ENCODE data around the gene COBL.

GRCh38 chr7:51228386-51228958, 88.1 kb downstream of the COBL start:
- no peak for TF ChIP-seq EP300 (IDR thresholded peaks at IDR 0.05; ENCODE audit: borderline replicate concordance in 1 of 2, low read depth in 2 of 2, low read length in 2 of 2)
- no peak for TF ChIP-seq CTCF (IDR thresholded peaks at IDR 0.05; ENCODE audit: control extremely low read depth in 1 of 3, insufficient read depth in 1 of 3, low read depth in 1 of 3, low read length in 3 of 3)
- no peak for TF ChIP-seq CEBPB (IDR thresholded peaks at IDR 0.05; ENCODE audit: low read depth, low read length)
- TF ChIP-seq CREB1 (IDR thresholded peaks at IDR 0.05) = no peak
